Lower leg skin (tissue), 3 donors: ENCODE data around the gene ADPRM.

Experiments used
- POLR2A ChIP-seq, 2 donors: fragments of 450-650 bp; IDR thresholded peaks; one replicate each; pipeline ENCODE4 v1.6.1; 2016 to 2017; ENCODE audit warnings: antibody characterized with exemption in 2 of 2, mild to moderate bottlenecking in 1 of 2, moderate library complexity in 1 of 2
- TF ChIP-seq, protein P1 (sequence below), 3 donors: fragments of 450-650 bp; IDR thresholded peaks; one replicate each; pipeline ENCODE4 v1.5.1; 2016; ENCODE audit warnings: antibody characterized with exemption in 3 of 3, mild to moderate bottlenecking in 3 of 3, moderate library complexity in 2 of 3

DNA sequence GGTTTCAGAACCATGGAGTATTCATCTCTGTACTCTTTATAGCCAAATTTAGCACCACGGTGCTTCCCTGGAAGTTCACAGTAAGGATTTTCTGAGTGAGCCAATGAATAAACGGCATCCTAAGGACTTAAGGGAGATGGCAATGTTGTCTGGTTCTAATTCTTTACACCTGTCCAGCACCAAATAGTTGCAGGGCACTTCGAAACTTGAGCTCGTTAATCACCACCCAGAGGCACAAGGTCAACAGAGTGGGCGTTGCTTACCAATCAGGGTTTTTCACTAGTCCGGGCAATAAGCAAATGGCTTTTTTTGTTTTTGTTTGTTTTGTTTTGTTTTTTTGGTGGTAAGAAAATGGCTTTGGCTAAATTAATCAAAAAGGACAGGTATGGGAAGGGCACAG is 60.7 kb downstream of the ADPRM start:
- TF ChIP-seq, protein P1, sequence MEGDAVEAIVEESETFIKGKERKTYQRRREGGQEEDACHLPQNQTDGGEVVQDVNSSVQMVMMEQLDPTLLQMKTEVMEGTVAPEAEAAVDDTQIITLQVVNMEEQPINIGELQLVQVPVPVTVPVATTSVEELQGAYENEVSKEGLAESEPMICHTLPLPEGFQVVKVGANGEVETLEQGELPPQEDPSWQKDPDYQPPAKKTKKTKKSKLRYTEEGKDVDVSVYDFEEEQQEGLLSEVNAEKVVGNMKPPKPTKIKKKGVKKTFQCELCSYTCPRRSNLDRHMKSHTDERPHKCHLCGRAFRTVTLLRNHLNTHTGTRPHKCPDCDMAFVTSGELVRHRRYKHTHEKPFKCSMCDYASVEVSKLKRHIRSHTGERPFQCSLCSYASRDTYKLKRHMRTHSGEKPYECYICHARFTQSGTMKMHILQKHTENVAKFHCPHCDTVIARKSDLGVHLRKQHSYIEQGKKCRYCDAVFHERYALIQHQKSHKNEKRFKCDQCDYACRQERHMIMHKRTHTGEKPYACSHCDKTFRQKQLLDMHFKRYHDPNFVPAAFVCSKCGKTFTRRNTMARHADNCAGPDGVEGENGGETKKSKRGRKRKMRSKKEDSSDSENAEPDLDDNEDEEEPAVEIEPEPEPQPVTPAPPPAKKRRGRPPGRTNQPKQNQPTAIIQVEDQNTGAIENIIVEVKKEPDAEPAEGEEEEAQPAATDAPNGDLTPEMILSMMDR (IDR thresholded peaks at IDR 0.05) = no peak
- TF ChIP-seq POLR2A (IDR thresholded peaks at IDR 0.05) = no peak
